ENCODE measurements around the gene DAB2IP.
A peak's percentile ranks its signal among the peaks of the same experiment; 100 is the strongest.

DAB2IP gene

GRCh38 chr9:121685146-121685794 is 33.8 kb downstream of the DAB2IP start:
- no peak for DNase-seq (ENCODE audit: low read depth)

- no peak for DNase-seq (ENCODE audit: low read depth)
Measured at GRCh38 chr9:121685795-121686377, 34.5 kb downstream of the DAB2IP start.

DNA sequence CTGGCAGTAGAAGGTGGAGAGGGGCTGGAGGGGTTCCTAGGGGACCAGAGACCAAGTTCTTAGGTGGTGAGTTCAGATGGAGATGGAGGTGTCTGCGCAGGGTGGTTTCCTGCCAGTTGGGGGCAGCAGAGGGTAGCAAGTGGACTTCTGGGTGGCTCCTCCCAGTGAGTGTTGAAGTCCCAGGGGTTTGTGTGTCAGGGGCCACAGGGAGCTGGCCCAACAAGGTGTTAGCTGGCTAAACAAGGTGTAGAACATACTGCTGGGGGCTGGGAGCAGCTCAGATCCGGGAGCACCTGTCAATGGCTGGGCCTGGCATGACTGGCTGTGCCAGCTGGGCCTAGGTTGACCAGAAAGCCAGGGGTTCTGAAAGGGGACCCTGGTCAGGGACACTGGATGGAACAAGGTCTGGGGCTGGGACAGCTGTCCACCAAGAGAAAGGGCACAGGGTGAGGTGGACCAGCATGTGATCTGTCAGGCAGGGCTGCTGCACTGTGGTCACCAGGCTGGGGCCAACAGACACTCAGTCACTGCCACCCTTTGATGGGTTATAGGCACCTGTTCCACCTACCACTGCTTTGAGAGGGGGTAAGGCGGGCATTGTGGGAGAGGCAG is 35.6 kb downstream of the DAB2IP start:
- DNase-seq (ENCODE audit: low read depth) = no peak

GRCh38 chr9:121688146-121688680 is 36.8 kb downstream of the DAB2IP start:
- DNase-seq (ENCODE audit: low read depth) = no peak

DNA sequence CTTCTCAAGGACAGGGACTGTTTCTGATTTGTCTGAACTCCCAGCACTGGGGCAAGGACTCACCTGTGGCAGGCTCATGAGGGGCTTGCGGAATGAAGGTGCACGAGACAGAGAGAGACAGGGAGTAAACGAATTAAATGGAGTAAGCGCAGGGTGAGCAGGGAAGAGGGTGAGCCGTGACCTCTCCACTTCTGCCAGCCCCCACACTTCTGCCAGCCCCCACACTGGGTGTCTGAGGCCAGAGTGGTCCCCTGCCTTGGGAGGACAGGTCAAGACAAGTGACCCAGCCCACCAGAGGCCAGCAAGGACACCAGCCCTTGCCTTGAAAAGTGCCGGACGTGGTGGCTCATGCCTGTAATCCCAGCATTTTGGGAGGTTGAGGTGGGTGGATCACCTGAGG is 37.2 kb downstream of the DAB2IP start:
- no peak for DNase-seq (ENCODE audit: low read depth)

DNA sequence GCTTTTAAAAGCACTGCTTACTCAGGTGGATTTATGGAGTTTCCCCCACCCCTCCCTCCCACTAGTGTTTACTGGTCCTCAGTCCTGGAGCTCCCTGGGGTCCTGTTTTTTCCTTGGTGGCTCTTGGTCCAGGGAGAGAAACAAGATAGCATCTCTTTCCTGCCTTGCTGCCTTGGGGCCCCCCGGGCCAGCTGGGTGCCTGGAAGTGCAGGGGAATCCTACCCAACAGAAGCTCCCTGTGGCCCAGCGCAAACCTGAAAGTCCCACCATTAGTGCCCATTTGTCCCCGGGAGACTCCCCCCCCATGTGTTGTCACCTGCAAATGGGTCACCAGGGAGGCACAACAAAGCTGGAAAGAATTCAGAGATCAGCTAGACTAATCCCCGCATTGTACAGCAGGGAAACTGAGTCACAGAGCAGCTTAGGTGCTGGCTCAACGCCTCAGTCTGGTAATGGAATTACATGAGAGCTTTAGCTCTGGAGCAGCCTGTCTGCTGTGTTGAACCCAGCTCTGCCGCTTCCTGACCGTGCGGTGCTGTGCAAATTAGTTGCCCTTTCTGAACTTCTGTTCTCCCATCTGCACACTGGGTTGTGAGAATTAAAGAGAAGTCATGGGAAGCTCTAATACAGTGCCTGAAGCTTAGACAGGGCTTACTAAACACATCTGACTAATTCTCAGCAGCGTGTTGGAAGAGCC is 38.2 kb downstream of the DAB2IP start:
- DNase-seq (ENCODE audit: low read depth) = no peak

GRCh38 chr9:121690316-121690715 is 38.9 kb downstream of the DAB2IP start:
- DNase-seq (ENCODE audit: low read depth) = no peak

- DNase-seq (ENCODE audit: low read depth) = no peak
Measured at GRCh38 chr9:121690766-121691165, 39.3 kb downstream of the DAB2IP start.

DNA sequence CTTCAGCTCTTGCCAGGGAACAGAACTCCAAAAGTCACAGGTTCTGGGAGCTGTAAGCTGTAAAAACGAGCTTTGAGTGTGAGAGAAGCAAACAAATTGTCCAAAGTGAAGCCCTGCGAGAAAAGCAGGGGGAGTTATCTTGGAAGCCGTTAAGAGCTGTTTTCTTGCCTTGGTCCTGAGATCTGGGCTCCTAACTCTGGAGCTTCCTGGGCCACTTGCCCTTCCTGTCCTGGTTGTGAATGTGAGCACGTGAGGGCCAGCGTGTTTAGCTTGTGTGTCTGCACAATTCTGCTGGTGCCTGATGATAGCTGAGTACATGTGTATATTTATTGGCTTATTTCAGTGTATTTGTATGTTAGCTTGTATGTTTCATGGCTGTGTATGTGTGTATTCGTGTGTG is 40.5 kb downstream of the DAB2IP start:
- no peak for DNase-seq (ENCODE audit: low read depth)

DNA sequence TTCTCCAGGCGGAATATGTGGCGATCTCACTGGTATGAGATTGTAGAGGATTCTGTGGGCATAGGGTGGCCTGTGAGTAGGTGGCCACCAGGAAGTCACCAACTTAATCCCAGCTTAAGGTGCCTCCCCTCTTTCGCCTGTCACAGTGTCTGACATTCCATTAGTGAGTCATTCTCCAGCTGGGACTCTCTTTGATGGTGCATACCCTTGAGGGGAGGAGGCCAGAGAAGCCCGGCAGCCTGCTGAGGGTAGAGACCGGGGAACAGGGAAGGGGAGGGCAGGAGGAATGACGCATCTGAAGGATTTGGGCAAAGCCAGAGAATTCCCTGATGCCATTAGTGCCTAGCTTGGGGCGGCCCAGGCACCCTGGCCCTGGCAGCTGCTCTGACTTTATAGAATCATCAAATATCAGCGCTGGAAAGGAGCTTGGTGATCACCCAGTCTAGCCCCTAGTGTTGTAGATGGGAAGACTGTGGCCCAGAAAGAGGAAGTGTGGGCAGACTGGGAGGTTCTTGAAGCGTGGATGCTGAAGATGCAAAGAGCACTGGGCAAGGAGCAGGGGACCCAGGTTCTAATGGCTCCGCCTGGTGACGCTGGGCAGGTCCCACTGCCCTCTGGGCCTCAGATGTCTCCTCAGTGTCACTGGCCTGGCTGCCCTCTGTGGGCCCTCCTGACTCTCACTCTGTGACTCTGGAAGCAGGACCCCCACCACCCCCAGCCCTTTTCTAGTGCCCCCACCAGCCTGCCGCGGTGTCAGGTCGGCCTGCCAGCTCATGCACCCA is 41.4 kb downstream of the DAB2IP start:
- DNase-seq (ENCODE audit: low read depth) = peak; percentile 41

DNA sequence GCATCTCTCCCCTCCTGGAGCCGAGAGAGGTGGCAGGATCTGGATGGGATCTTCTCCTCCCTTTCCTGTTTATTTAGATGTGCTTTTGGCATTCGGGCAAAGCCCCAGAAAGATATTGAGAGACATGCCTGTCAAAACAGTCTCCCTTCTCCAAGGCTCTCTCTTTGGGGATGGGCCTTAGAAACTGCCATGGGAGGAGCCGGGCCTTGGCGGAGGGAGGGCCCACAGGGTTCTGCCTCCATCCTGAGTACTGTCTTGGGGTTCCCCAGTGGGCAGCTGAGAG is 41.9 kb downstream of the DAB2IP start:
- DNase-seq (ENCODE audit: low read depth) = no peak

GRCh38 chr9:121694001-121694400 is 42.6 kb downstream of the DAB2IP start:
- DNase-seq (ENCODE audit: low read depth) = no peak

DNA sequence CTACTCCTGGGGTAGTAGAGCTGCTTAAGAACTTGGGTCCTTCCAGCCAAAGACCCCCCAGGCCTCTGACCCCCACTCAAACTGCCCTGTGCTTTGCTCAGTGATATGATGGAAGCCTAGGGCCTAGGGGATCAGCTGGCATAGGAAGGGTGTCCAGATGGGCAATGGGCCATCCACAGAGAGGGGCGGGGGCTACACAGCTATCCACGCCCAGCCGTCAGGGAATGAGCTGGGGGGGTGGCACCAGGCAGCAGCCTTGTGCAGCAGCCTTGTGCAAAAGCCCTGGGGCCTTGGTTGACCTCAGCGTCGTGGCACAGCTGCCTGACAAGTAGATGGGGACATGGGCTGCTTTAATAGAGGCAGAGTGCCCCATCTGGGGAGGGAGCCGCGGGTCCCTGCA is 43.2 kb downstream of the DAB2IP start:
- no peak for DNase-seq (ENCODE audit: low read depth)

DNA sequence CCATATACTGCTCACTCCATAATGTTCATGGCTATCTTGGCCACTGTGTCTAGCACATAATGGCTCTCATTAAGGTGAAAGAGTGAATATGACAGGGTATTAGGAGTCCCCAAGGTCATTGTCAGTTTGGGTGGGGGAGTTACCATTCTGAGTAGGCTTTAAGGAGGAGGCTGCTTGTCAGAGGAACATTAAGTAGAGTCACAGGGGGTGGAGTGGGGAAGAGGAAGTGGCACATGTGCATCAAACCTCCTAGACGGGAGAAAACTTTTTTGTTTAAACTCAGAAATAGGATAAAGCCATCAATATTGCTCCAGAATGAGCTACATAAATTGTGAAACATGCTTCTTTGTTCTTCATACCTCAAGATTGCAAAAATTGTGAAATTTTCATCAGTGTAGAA is 45.5 kb downstream of the DAB2IP start:
- no peak for DNase-seq (ENCODE audit: low read depth)

DNA sequence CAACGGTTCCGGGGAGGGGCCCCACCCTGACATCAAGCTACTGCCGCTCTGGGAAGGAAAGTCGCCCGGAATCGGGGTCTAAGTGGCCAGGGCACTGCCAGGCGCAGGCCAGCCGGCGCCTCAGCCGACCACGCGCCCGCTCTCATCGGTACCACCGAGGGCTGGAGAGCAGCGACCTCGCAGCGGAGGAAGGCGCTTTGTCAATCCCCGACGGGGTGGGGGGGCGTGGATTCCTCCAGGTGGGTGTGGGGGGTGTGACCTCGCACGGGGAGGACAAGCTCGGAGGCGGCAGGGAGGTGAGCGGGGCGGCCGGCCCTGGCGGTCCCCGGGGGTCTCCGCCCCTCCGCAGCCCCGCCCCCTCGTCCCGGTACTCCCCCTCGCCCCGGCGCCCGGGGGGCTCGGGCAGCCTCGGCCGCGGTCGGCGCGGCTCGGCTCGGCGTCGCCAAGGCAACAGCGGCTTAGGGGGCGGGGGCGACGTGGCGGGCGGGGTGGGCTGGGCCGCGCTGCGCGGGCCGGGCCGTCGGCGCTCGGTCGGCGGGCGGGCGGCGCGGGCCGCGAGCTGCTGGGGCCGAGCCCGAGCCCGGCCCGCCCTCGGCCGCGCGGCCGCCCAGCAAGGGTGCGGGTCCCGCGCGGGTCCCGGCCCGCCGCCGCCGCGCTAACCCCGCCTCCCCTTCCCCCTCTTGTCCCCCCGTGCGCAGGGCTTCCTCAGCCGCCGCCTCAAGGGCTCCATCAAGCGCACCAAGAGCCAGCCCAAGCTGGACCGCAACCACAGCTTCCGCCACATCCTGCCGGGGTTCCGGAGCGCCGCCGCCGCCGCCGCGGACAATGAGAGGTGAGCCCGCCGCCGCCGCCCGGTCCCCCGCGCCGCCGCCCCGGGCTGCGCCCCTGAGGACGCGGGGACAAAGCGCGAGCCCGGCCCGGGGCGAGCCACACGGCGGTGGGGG is 47.5 kb downstream of the DAB2IP start:
- DNase-seq (ENCODE audit: low read depth) = no peak

DNA sequence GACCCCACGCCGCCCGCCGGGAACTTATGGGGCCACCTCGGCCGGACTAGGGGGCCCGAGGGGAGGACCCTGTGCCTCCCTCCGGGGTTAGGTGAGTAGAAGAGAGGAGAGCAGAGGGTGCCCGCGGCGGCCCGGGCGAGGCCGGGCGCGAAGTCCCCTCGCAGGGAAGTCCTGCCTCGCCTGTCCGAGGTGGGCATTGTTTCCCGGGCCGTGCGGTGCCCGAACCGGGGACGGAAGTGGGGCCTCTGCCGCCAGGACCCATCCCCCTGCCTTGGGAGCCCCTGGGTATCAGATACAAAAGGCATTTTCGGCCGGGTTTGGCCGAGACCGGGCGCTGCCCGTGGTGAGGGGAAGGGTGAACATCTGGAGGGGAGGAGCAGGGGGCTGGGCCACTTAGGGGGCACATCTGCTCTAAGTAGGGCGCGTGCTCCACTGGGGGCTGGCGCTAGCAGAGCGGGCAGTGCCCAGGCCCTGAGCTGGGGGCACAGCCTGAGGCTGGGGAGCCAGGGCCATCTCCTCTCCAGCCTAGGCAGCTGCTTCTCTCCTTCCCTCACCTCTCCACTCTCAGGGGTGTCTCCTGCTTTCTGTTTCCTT is 48.2 kb downstream of the DAB2IP start:
- DNase-seq (ENCODE audit: low read depth) = no peak

DNA sequence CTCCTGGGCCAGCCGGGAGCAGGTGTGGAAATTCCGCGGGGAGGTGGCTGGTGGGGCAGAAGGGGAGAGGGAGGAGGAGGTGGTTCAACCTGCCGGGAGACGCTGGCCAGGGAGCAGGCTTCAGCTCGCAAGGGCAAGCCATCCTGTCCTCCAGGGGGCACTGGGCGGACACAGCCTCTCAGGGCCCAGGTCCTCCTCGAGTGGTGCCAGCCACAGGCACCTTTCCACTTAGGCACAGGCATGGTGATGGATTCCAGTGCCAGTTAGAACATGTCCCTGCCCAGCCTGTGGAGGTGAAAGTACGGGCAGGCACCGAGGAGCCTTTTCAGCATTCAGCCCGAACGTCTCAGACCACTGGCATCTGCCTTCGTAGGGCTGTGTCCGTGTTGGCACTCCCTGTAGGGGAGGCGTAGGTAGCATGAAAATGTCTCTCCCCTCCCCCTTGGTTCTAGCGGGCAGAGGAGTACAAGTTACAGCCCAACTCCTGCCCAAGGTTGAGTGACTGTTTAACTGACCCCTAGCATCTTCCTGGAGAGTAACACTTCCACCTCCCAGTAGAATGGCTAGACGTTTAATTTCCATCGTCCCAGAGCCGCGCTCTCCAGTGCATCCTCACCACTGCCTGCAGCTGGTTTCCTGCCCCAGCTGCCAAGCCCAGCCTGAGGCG is 48.9 kb downstream of the DAB2IP start:
- no peak for DNase-seq (ENCODE audit: low read depth)

- DNase-seq (ENCODE audit: low read depth) = no peak
Measured at GRCh38 chr9:121700832-121701419, 49.5 kb downstream of the DAB2IP start.

DNA sequence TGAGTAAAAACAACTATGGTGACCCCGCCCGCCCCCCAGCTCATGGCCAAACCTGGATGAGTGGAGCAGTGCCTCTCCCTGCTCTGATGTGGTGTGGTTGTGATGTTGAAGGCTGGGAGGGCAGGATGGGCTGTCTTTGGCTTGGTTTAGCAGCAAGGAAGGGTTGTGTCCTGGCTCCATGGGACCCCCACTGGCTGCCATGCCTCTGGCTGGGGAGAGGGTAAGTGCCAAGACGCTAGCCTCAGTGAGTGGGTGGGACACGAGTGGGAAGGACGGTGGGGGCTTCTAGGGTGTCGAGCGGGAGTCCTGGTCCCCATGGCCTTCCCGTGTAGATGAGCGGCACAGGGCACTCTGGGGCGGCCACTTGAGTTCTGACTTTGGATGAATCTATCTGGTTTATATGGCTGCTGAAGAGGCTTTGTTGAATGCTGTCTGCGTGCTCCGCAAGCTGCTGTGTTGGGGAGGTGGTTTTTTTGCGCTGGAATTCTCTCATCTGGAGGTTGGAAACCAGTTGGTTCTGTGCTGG is 50.4 kb downstream of the DAB2IP start:
- DNase-seq (ENCODE audit: low read depth) = no peak

All from HS-27A (cell line).